Measurements from ENCODE around the gene CCDC9.
A peak's percentile ranks its signal among the peaks of the same experiment; 100 is the strongest.

DNA sequence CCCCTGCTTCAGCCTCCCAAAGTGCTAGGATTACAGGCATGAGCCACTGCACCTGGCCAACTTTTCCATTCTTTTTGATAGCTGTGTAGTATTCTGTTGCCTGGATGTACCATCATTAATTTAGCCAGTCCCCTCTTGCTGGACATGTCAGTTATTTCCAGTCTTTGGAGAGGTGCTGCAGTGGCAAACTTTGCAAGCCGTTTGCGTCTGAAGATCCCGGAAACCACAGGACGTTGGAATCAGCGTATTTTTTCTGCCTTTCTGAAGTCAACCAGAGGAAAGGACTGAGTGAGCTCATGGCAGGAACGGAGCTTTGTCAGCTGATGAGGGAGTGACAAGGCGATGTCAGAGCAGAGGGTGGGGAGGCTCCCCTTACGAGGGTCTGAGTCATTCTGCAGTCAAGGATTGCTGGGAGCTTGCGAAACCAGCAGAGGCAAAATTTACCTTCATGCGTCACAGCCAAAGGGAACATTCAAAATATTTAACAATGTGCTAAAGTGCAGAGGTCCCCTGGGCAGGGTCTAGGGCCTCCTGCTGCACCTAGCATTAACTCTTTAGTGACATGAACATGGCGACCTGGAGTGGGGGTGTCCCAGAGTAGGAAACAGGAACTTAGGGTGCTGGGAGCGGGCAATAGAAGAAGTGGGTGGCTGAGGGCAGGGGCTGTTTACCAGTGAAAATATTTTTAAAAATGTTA lies 58.9 kb downstream of the CCDC9 start:
- TF ChIP-seq, protein P1, sequence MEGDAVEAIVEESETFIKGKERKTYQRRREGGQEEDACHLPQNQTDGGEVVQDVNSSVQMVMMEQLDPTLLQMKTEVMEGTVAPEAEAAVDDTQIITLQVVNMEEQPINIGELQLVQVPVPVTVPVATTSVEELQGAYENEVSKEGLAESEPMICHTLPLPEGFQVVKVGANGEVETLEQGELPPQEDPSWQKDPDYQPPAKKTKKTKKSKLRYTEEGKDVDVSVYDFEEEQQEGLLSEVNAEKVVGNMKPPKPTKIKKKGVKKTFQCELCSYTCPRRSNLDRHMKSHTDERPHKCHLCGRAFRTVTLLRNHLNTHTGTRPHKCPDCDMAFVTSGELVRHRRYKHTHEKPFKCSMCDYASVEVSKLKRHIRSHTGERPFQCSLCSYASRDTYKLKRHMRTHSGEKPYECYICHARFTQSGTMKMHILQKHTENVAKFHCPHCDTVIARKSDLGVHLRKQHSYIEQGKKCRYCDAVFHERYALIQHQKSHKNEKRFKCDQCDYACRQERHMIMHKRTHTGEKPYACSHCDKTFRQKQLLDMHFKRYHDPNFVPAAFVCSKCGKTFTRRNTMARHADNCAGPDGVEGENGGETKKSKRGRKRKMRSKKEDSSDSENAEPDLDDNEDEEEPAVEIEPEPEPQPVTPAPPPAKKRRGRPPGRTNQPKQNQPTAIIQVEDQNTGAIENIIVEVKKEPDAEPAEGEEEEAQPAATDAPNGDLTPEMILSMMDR (IDR thresholded peaks at IDR 0.05), result no peak
- peak in 2 of 3 donors; percentile 15 to 42 for TF ChIP-seq POLR2AphosphoS5 (IDR thresholded peaks at IDR 0.05)
- TF ChIP-seq POLR2A (IDR thresholded peaks at IDR 0.05), result no peak
- peak; percentile 61 for TF ChIP-seq EP300 (IDR thresholded peaks at IDR 0.05; ENCODE audit: low read depth)

Measured in transverse colon (tissue), 4 donors.